ENCODE results near the gene ZNF329. TPM values are rescaled to one million over a fixed set of nuclear protein-coding genes. Genes with fewer than 3 reads are reported as not detected.

ZNF329 gene
- total RNA-seq = 1 to 10 TPM; 4.0 to 4.6 TPM

GRCh38 chr19:58150328-58150921 is at the start of gene ZNF329:
TSS of gene ZNF329 (minus strand) at chr19:58150789. CDS start at chr19:58129503, 21,286 bp downstream.
- H3K9me3 Mint-ChIP-seq (ENCODE audit: low read depth) = peaks cover 8% of the 10 kb centered on the region
- DNase-seq (peak; percentile 93), ATAC-seq (peak; percentile 81)
- H3K4me1 Mint-ChIP-seq = peaks cover 18% of the 10 kb centered on the region
- H3K4me3 Mint-ChIP-seq = peak within 1 kb of the TSS; percentile 85
- peaks cover 26% of the 10 kb centered on the region for H3K36me3 Mint-ChIP-seq
- CTCF ChIA-PET = no interaction called here
- no peaks in the 10 kb centered on the region for H3K27me3 Mint-ChIP-seq
- H3K27ac Mint-ChIP-seq = peak within 1 kb of the TSS; percentile 88

- DNase-seq = no peak
- H3K9me3 Mint-ChIP-seq (ENCODE audit: low read depth) = peaks cover 54% of the 10 kb centered on the region
- no peaks in the 10 kb centered on the region for H3K4me1 Mint-ChIP-seq
Measured at GRCh38 chr19:58196901-58197616, 46.5 kb upstream of the ZNF329 start.

GRCh38 chr19:58183817-58184215 is 33.2 kb upstream of the ZNF329 start:
- H3K36me3 Mint-ChIP-seq = peaks cover 57% of the 10 kb centered on the region
- peaks cover 22% of the 10 kb centered on the region for H3K4me1 Mint-ChIP-seq
- ATAC-seq (no peak), DNase-seq (no peak)
- CTCF ChIA-PET = interaction anchor here (0.8 to 2.1 kb wide), 3 partner anchors 14 to 336 kb away, joined by 3 to 10 read pairs (median 4); partner anchors contain the start of genes ZBTB45 and ZNF497
- H3K27me3 Mint-ChIP-seq = no peaks in the 10 kb centered on the region
- peaks cover 29% of the 10 kb centered on the region for H3K9me3 Mint-ChIP-seq (ENCODE audit: low read depth)
- peak overlapping the region; percentile 92 for H3K4me3 Mint-ChIP-seq
- peak overlapping the region; percentile 100 for H3K27ac Mint-ChIP-seq

More at GRCh38 chr19:58196901-58197616, 46.5 kb upstream of the ZNF329 start:
- no peak overlapping the region for H3K27ac Mint-ChIP-seq
- H3K36me3 Mint-ChIP-seq = peaks cover 89% of the 10 kb centered on the region
- CTCF ChIA-PET = no interaction called here
- no peaks in the 10 kb centered on the region for H3K27me3 Mint-ChIP-seq
- no peak overlapping the region for H3K4me3 Mint-ChIP-seq
- no peak for ATAC-seq

- peak; percentile 91 for ATAC-seq
- peak within 1 kb of the TSS; percentile 100 for H3K27ac Mint-ChIP-seq
- peaks cover 33% of the 10 kb centered on the region for H3K9me3 Mint-ChIP-seq (ENCODE audit: low read depth)
- no peaks in the 10 kb centered on the region for H3K27me3 Mint-ChIP-seq
- peaks cover 55% of the 10 kb centered on the region for H3K36me3 Mint-ChIP-seq
- CTCF ChIA-PET = interaction anchor here (0.8 to 2.1 kb wide), 3 partner anchors 15 to 337 kb away, joined by 3 to 10 read pairs (median 4); partner anchors contain the start of genes ZBTB45 and ZNF497
- H3K4me3 Mint-ChIP-seq = peak within 1 kb of the TSS; percentile 92
- H3K4me1 Mint-ChIP-seq = peaks cover 22% of the 10 kb centered on the region
- DNase-seq = peak; percentile 96
Measured at GRCh38 chr19:58182989-58183816, 32.6 kb upstream of the ZNF329 start, which contains the start of gene ZNF274. TSS of gene ZNF274 (plus strand) at chr19:58183061. CDS start at chr19:58183966, 905 bp downstream.

- CTCF ChIA-PET = interaction anchor here (1.1 to 2.1 kb wide), 3 partner anchors 166 to 337 kb away, joined by 3 to 10 read pairs (median 4); partner anchors contain the start of genes ZBTB45 and ZNF497
- peaks cover 22% of the 10 kb centered on the region for H3K4me1 Mint-ChIP-seq
- H3K27me3 Mint-ChIP-seq = no peaks in the 10 kb centered on the region
- peak overlapping the region; percentile 100 for H3K27ac Mint-ChIP-seq
- peaks cover 54% of the 10 kb centered on the region for H3K36me3 Mint-ChIP-seq
- ATAC-seq (no peak), DNase-seq (peak; percentile 95)
- peak overlapping the region; percentile 92 for H3K4me3 Mint-ChIP-seq
- H3K9me3 Mint-ChIP-seq (ENCODE audit: low read depth) = peaks cover 30% of the 10 kb centered on the region
Measured at GRCh38 chr19:58182577-58182988, 32.0 kb upstream of the ZNF329 start.

GRCh38 chr19:58181902-58182576 is 31.4 kb upstream of the ZNF329 start:
- H3K4me1 Mint-ChIP-seq = peaks cover 22% of the 10 kb centered on the region
- DNase-seq = peak; percentile 83
- peak; percentile 5 for ATAC-seq
- H3K27me3 Mint-ChIP-seq = no peaks in the 10 kb centered on the region
- peak overlapping the region; percentile 100 for H3K27ac Mint-ChIP-seq
- CTCF ChIA-PET = interaction anchor here (1.1 kb wide), 1 partner anchor 167 kb away, joined by 3 read pairs; no protein-coding TSS in a partner anchor
- H3K36me3 Mint-ChIP-seq = peaks cover 53% of the 10 kb centered on the region
- peak overlapping the region; percentile 92 for H3K4me3 Mint-ChIP-seq
- H3K9me3 Mint-ChIP-seq (ENCODE audit: low read depth) = peaks cover 35% of the 10 kb centered on the region

GRCh38 chr19:58170860-58171259 is 20.3 kb upstream of the ZNF329 start:
- DNase-seq = no peak
- H3K4me1 Mint-ChIP-seq = no peaks in the 10 kb centered on the region
- H3K36me3 Mint-ChIP-seq = peaks cover 7% of the 10 kb centered on the region
- H3K27me3 Mint-ChIP-seq = no peaks in the 10 kb centered on the region
- H3K27ac Mint-ChIP-seq = no peak overlapping the region
- H3K9me3 Mint-ChIP-seq (ENCODE audit: low read depth) = peaks cover 31% of the 10 kb centered on the region
- CTCF ChIA-PET = no interaction called here
- no peak for ATAC-seq
- no peak overlapping the region for H3K4me3 Mint-ChIP-seq

GRCh38 chr19:58166708-58167280 is 16.2 kb upstream of the ZNF329 start:
- Mint-ChIP-seq H3K27me3 (no peaks in the 10 kb centered on the region), H3K9me3 (ENCODE audit: low read depth) (peaks cover 42% of the 10 kb centered on the region), H3K4me1 (no peaks in the 10 kb centered on the region), H3K36me3 (peaks cover 17% of the 10 kb centered on the region), H3K27ac (no peak overlapping the region), H3K4me3 (no peak overlapping the region)
- no peak for DNase-seq
- ATAC-seq = no peak
- CTCF ChIA-PET = interaction anchor here (2.0 kb wide), 1 partner anchor 10 kb away, joined by 6 read pairs; no protein-coding TSS in a partner anchor

- DNase-seq (no peak), ATAC-seq (no peak)
- Mint-ChIP-seq H3K36me3 (peaks cover 18% of the 10 kb centered on the region), H3K4me3 (no peak overlapping the region), H3K27ac (no peak overlapping the region), H3K9me3 (ENCODE audit: low read depth) (peaks cover 43% of the 10 kb centered on the region), H3K27me3 (no peaks in the 10 kb centered on the region), H3K4me1 (no peaks in the 10 kb centered on the region)
- CTCF ChIA-PET = interaction anchor here (2.0 kb wide), 1 partner anchor 10 kb away, joined by 6 read pairs; no protein-coding TSS in a partner anchor
Measured at GRCh38 chr19:58166268-58166667, 15.7 kb upstream of the ZNF329 start.

- peaks cover 5% of the 10 kb centered on the region for H3K4me1 Mint-ChIP-seq
Measured at GRCh38 chr19:58157045-58157728, 6.6 kb upstream of the ZNF329 start.

GRCh38 chr19:58154679-58155648 is 4.4 kb upstream of the ZNF329 start:
- Mint-ChIP-seq H3K9me3 (ENCODE audit: low read depth) (peaks cover 3% of the 10 kb centered on the region), H3K36me3 (peaks cover 12% of the 10 kb centered on the region), H3K4me3 (peak overlapping the region; percentile 69), H3K27ac (peak overlapping the region; percentile 67), H3K27me3 (no peaks in the 10 kb centered on the region), H3K4me1 (peaks cover 13% of the 10 kb centered on the region)
- ATAC-seq (peak; percentile 84), DNase-seq (peak; percentile 96)
- CTCF ChIA-PET = interaction anchor here (0.8 to 1.4 kb wide), 6 partner anchors 10 to 1056 kb away, joined by 3 to 4 read pairs (median 3); partner anchors contain the start of genes ZNF17 and ZNF551

More at GRCh38 chr19:58157045-58157728, 6.6 kb upstream of the ZNF329 start:
- Mint-ChIP-seq H3K9me3 (ENCODE audit: low read depth) (peaks cover 7% of the 10 kb centered on the region), H3K27ac (no peak overlapping the region), H3K4me3 (no peak overlapping the region), H3K27me3 (no peaks in the 10 kb centered on the region), H3K36me3 (peaks cover 11% of the 10 kb centered on the region)
- DNase-seq (no peak), ATAC-seq (no peak)
- CTCF ChIA-PET = interaction anchor here (0.6 to 1.1 kb wide), 2 partner anchors 8 to 46 kb away, joined by 3 to 6 read pairs; no protein-coding TSS in a partner anchor
